Measurements from ENCODE around the gene MINAR2.

DNA sequence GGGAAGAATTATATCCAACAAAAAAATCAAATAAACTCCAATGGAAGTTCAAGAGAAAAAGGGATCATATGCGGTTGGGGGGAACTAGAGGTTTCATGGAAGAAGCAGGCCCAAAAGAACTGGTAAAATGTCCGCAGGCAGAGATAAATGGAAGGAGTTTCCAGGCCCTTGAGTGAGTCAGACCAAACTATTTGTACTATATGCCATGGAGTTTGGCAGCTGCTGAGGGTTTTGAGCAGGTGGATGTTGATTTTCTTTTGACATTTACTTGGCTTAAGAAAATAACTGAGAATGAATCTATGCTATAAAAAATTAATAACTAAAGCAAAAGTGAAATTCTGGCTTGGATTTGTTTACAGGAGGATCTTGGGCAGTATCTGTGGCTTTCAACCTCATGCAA lies 33.7 kb downstream of the MINAR2 start:
- TF ChIP-seq CTCF (IDR thresholded peaks at IDR 0.05) (no peak), POLR2AphosphoS5 (IDR thresholded peaks at IDR 0.05) (no peak)
